NCI-H526 treated with DMSO at 0.1 percent for 48 hours (cell line): ENCODE results near the gene MON1A.
A peak's percentile ranks its signal among the peaks of the same experiment; 100 is the strongest.
"Not testable (repeated sequence)": the region's sequence is repeated elsewhere in the genome, so short reads cannot be mapped to it uniquely, and the experiment has no call there.

Source experiments
- DNase-seq: peaks from one replicate; lab custom pipeline; 2025; lab: John Stamatoyannopoulos, UW

The MON1A gene

GRCh38 chr3:49929291-49930167 lies at the start of gene MON1A:
Gene MON1A (minus strand): TSS chr3:49929811. CDS start chr3:49913346, 16,465 bp downstream.
- peak; percentile 79 for DNase-seq

GRCh38 chr3:49976942-49977341 lies 47.3 kb upstream of the MON1A start:
- no peak for DNase-seq

GRCh38 chr3:49972656-49973055 lies 43.0 kb upstream of the MON1A start:
- no peak for DNase-seq

GRCh38 chr3:49968346-49968745 lies 38.7 kb upstream of the MON1A start:
- DNase-seq = no peak

GRCh38 chr3:49967291-49967690 lies 37.7 kb upstream of the MON1A start:
- DNase-seq = no peak

- no peak for DNase-seq
Observed at GRCh38 chr3:49966233-49966942, 36.8 kb upstream of the MON1A start.

GRCh38 chr3:49955636-49956035 lies 26.0 kb upstream of the MON1A start:
- no peak for DNase-seq

GRCh38 chr3:49952924-49953323 lies 23.3 kb upstream of the MON1A start:
- no peak for DNase-seq

GRCh38 chr3:49942651-49943050 lies 13.0 kb upstream of the MON1A start:
- no peak for DNase-seq

GRCh38 chr3:49940667-49941249 lies 11.1 kb upstream of the MON1A start:
- DNase-seq = no peak

GRCh38 chr3:49939858-49940666 lies 10.5 kb upstream of the MON1A start, which contains the start of gene RBM6:
Gene RBM6 (plus strand): TSS chr3:49940150. CDS start chr3:49962642, 22,492 bp downstream.
- DNase-seq = peak; percentile 98

- DNase-seq = no peak
Observed at GRCh38 chr3:49937090-49937489, 7.5 kb upstream of the MON1A start.

GRCh38 chr3:49932281-49932680 lies 2.7 kb upstream of the MON1A start:
- DNase-seq = not testable (repeated sequence)

GRCh38 chr3:49930922-49931321 lies 1.3 kb upstream of the MON1A start:
- peak; percentile 19 for DNase-seq

- DNase-seq = no peak
Observed at GRCh38 chr3:49930168-49930690, 618 bp upstream of the MON1A start.

GRCh38 chr3:49928481-49929017 lies 1.1 kb downstream of the MON1A start:
- DNase-seq = no peak

- DNase-seq = no peak
Observed at GRCh38 chr3:49927798-49928197, 1.8 kb downstream of the MON1A start.

- DNase-seq = no peak
Observed at GRCh38 chr3:49926117-49926728, 3.4 kb downstream of the MON1A start.

GRCh38 chr3:49925485-49925884 lies 4.1 kb downstream of the MON1A start:
- DNase-seq = no peak

GRCh38 chr3:49924683-49925082 lies 4.9 kb downstream of the MON1A start:
- no peak for DNase-seq
